HG03060 (cell line): ENCODE results near the gene CPXM1.
"Not testable (repeated sequence)": the region's sequence is repeated elsewhere in the genome, so short reads cannot be mapped to it uniquely, and the experiment has no call there.

ENCODE experiments used
- ATAC-seq: cut with Tn5 transposase; IDR thresholded peaks from one replicate; pipeline ENCODE4 v1.9.1; 2021; ENCODE audit warnings: low read depth, moderate number of reproducible peaks; ENCODE audit not compliant: unreplicated experiment

Gene CPXM1

GRCh38 chr20:2770091-2770490, 30.3 kb downstream of the CPXM1 start:
- ATAC-seq: not testable (repeated sequence)

- ATAC-seq: no peak
Measured at GRCh38 chr20:2768632-2769015, 31.8 kb downstream of the CPXM1 start.

GRCh38 chr20:2767768-2768631, 32.4 kb downstream of the CPXM1 start:
- no peak for ATAC-seq

- no peak for ATAC-seq
Measured at GRCh38 chr20:2763186-2763585, 37.2 kb downstream of the CPXM1 start.

GRCh38 chr20:2762578-2763131, 37.8 kb downstream of the CPXM1 start:
- no peak for ATAC-seq

- no peak for ATAC-seq
Measured at GRCh38 chr20:2761885-2762284, 38.5 kb downstream of the CPXM1 start.

- no peak for ATAC-seq
Measured at GRCh38 chr20:2760952-2761305, 39.5 kb downstream of the CPXM1 start.

- no peak for ATAC-seq
Measured at GRCh38 chr20:2760297-2760951, 40.0 kb downstream of the CPXM1 start.

GRCh38 chr20:2759603-2760296, 40.7 kb downstream of the CPXM1 start:
- no peak for ATAC-seq

GRCh38 chr20:2759143-2759542, 41.3 kb downstream of the CPXM1 start:
- no peak for ATAC-seq

GRCh38 chr20:2757969-2758368, 42.5 kb downstream of the CPXM1 start:
- ATAC-seq: no peak

- ATAC-seq: no peak
Measured at GRCh38 chr20:2757001-2757400, 43.4 kb downstream of the CPXM1 start.

- ATAC-seq: no peak
Measured at GRCh38 chr20:2756056-2756611, 44.3 kb downstream of the CPXM1 start.

- no peak for ATAC-seq
Measured at GRCh38 chr20:2755451-2756055, 44.9 kb downstream of the CPXM1 start.

GRCh38 chr20:2754424-2754823, 46.0 kb downstream of the CPXM1 start:
- no peak for ATAC-seq

- no peak for ATAC-seq
Measured at GRCh38 chr20:2753461-2754040, 46.9 kb downstream of the CPXM1 start.

GRCh38 chr20:2752567-2753460, 47.6 kb downstream of the CPXM1 start:
- no peak for ATAC-seq

- ATAC-seq: no peak
Measured at GRCh38 chr20:2751878-2752566, 48.4 kb downstream of the CPXM1 start.
